DND-41 (cell line): ENCODE measurements around the gene RDH5.

Experiments used
- CTCF ChIP-seq: IDR thresholded peaks from 2 replicates; pipeline ENCODE4 v1.5.1; 2012; ENCODE audit warnings: borderline replicate concordance, low read length, moderate library complexity, mild to moderate bottlenecking; ENCODE audit not compliant: poor library complexity, severe bottlenecking; ENCODE audit errors: extremely low read depth
- EZH2 ChIP-seq: IDR thresholded peaks from 3 replicates; pipeline ENCODE4 v1.6.1; 2012; ENCODE audit warnings: borderline replicate concordance, low read depth, mild to moderate bottlenecking, moderate library complexity, low read length, inconsistent platforms; ENCODE audit not compliant: severe bottlenecking

GRCh38 chr12:55755246-55755645 is 35.1 kb downstream of the RDH5 start:
- TF ChIP-seq CTCF (no peak), EZH2 (no peak)
